AG04449 (cell line): Measurements from ENCODE around the gene CUZD1.

Source experiments
- CTCF ChIA-PET: fragments of 350-600 bp; formaldehyde crosslinking; extraction: SDS; loops from one replicate; lab custom pipeline; 2021; ENCODE audit warnings: antibody characterized with exemption; lab: Yijun Ruan, JAX
- POLR2A ChIA-PET: fragments of 400-600, 350-600 bp; formaldehyde crosslinking; extraction: SDS; loops from one replicate; lab custom pipeline; 2020; ENCODE audit warnings: antibody characterized with exemption, inconsistent platforms; lab: Yijun Ruan, JAX
- DNase-seq: peaks from one replicate; pipeline ENCODE4 v3.0.0-alpha.2; 2010; ENCODE audit warnings: low read depth, low spot score
- H3K4me3 ChIP-seq: 2 replicates; pipeline ENCODE4 v1.5.1; 2011; ENCODE audit warnings: low read depth, mild to moderate bottlenecking, control low read depth, low read length
- CTCF ChIP-seq: IDR thresholded peaks from one replicate; pipeline ENCODE4 v1.5.1; 2011; ENCODE audit warnings: mild to moderate bottlenecking, moderate library complexity, low read length, control low read depth, inconsistent platforms; ENCODE audit not compliant: insufficient read depth; ENCODE audit errors: missing control alignments

Gene CUZD1

GRCh38 chr10:122798704-122799231 lies 46.9 kb downstream of the CUZD1 start:
- POLR2A ChIA-PET, result no interaction called here
- CTCF ChIA-PET, result no interaction called here
- DNase-seq, result no peak
- H3K4me3 ChIP-seq, result no peak overlapping the region
- no peak for TF ChIP-seq CTCF

- CTCF ChIA-PET, result no interaction called here
- H3K4me3 ChIP-seq, result no peak overlapping the region
- no peak for DNase-seq
- POLR2A ChIA-PET, result no interaction called here
- no peak for TF ChIP-seq CTCF
Observed at GRCh38 chr10:122796796-122797195, 48.9 kb downstream of the CUZD1 start.

GRCh38 chr10:122795924-122796323 lies 49.7 kb downstream of the CUZD1 start:
- CTCF ChIA-PET, result no interaction called here
- no peak for TF ChIP-seq CTCF
- no peak for DNase-seq
- POLR2A ChIA-PET, result no interaction called here
- no peak overlapping the region for H3K4me3 ChIP-seq

- no peak overlapping the region for H3K4me3 ChIP-seq
- no peak for DNase-seq
- TF ChIP-seq CTCF, result no peak
- POLR2A ChIA-PET, result no interaction called here
- CTCF ChIA-PET, result no interaction called here
Observed at GRCh38 chr10:122786269-122786668, 59.4 kb downstream of the CUZD1 start.

- CTCF ChIA-PET, result no interaction called here
- DNase-seq, result no peak
- TF ChIP-seq CTCF, result no peak
- H3K4me3 ChIP-seq, result no peak overlapping the region
- POLR2A ChIA-PET, result no interaction called here
Observed at GRCh38 chr10:122782911-122783310, 62.7 kb downstream of the CUZD1 start.
